Measurements from ENCODE around the gene LAMTOR3. TPM values are rescaled to one million over a fixed set of nuclear protein-coding genes. Genes with fewer than 3 reads are reported as not detected.

LAMTOR3 gene
- polyA plus RNA-seq, 1 donor (not counting 4 experiments of a cell fraction or from before 2014, with no cell fraction given), result 92.2 TPM

- no peak overlapping the region for H3K9ac ChIP-seq (ENCODE audit: control insufficient read depth, extremely low read depth, insufficient read depth, low read length)
- dilution Hi-C loops (cut with MboI; ENCODE audit: extremely low pct_ligation_motif_present, low sequenced_read_pairs), result no loop called here
- TF ChIP-seq, protein P1, sequence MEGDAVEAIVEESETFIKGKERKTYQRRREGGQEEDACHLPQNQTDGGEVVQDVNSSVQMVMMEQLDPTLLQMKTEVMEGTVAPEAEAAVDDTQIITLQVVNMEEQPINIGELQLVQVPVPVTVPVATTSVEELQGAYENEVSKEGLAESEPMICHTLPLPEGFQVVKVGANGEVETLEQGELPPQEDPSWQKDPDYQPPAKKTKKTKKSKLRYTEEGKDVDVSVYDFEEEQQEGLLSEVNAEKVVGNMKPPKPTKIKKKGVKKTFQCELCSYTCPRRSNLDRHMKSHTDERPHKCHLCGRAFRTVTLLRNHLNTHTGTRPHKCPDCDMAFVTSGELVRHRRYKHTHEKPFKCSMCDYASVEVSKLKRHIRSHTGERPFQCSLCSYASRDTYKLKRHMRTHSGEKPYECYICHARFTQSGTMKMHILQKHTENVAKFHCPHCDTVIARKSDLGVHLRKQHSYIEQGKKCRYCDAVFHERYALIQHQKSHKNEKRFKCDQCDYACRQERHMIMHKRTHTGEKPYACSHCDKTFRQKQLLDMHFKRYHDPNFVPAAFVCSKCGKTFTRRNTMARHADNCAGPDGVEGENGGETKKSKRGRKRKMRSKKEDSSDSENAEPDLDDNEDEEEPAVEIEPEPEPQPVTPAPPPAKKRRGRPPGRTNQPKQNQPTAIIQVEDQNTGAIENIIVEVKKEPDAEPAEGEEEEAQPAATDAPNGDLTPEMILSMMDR (optimal IDR thresholded peaks at IDR 0.05 in 1 of 3, IDR thresholded peaks at IDR 0.05 in 1 of 3, conservative IDR thresholded peaks at IDR 0.05 in 1 of 3; ENCODE audit: extremely low read depth in 1 of 3, insufficient read depth in 2 of 3, low read length in 3 of 3), result no peak
- TF ChIP-seq EZH2 (IDR thresholded peaks at IDR 0.05; ENCODE audit: low read length), result no peak
- peaks cover 14 to 15% of the 10 kb centered on the region in 2 experiments for H3K36me3 ChIP-seq (ENCODE audit: control insufficient read depth in 2 of 2, extremely low read depth in 1 of 2, insufficient read depth in 2 of 2, low read length in 2 of 2)
- H3K9me3 ChIP-seq (ENCODE audit: control insufficient read depth, low read depth, low read length), result no peaks in the 10 kb centered on the region
- H4K20me1 ChIP-seq (ENCODE audit: control insufficient read depth, extremely low read depth, insufficient read depth, low read length), result no peaks in the 10 kb centered on the region
- no peak overlapping the region for H3K4me2 ChIP-seq (ENCODE audit: control insufficient read depth, extremely low read depth, insufficient read depth, low read depth, low read length)
- H3K4me3 ChIP-seq (ENCODE audit: control insufficient read depth in 2 of 3, extremely low read depth in 1 of 3, insufficient read depth in 2 of 3, low read depth in 1 of 3, low read length in 3 of 3), result no peak overlapping the region
- FAIRE-seq, result no peak
- no peak overlapping the region for H3K27ac ChIP-seq (ENCODE audit: control insufficient read depth, insufficient read depth, low read length)
- DNase-seq (ENCODE audit: low read depth, low spot score), result no peak
- H3K79me2 ChIP-seq (ENCODE audit: control insufficient read depth, insufficient read depth, low read length), result peaks cover 4% of the 10 kb centered on the region
- H3K9me1 ChIP-seq (ENCODE audit: control insufficient read depth, extremely low read depth, insufficient read depth, low read length), result no peaks in the 10 kb centered on the region
- no peak overlapping the region for H2AFZ ChIP-seq (ENCODE audit: control insufficient read depth, low read length)
- H3K4me1 ChIP-seq (ENCODE audit: control insufficient read depth, extremely low read depth, insufficient read depth, low read length), result peaks cover 4% of the 10 kb centered on the region
- H3K27me3 ChIP-seq (ENCODE audit: control insufficient read depth, extremely low read depth, insufficient read depth, low read length), result no peaks in the 10 kb centered on the region
Measured at GRCh38 chr4:99843413-99843812, 50.8 kb downstream of the LAMTOR3 start.

- dilution Hi-C loops (cut with MboI; ENCODE audit: extremely low pct_ligation_motif_present, low sequenced_read_pairs), result no loop called here
- H4K20me1 ChIP-seq (ENCODE audit: control insufficient read depth, extremely low read depth, insufficient read depth, low read length), result no peaks in the 10 kb centered on the region
- no peak overlapping the region for H3K27ac ChIP-seq (ENCODE audit: control insufficient read depth, insufficient read depth, low read length)
- H3K9ac ChIP-seq (ENCODE audit: control insufficient read depth, extremely low read depth, insufficient read depth, low read length), result no peak overlapping the region
- peaks cover 18 to 22% of the 10 kb centered on the region in 2 experiments for H3K36me3 ChIP-seq (ENCODE audit: control insufficient read depth in 2 of 2, extremely low read depth in 1 of 2, insufficient read depth in 2 of 2, low read length in 2 of 2)
- H3K4me2 ChIP-seq (ENCODE audit: control insufficient read depth, extremely low read depth, insufficient read depth, low read depth, low read length), result no peak overlapping the region
- no peak overlapping the region for H2AFZ ChIP-seq (ENCODE audit: control insufficient read depth, low read length)
- H3K27me3 ChIP-seq (ENCODE audit: control insufficient read depth, extremely low read depth, insufficient read depth, low read length), result no peaks in the 10 kb centered on the region
- peaks cover 4% of the 10 kb centered on the region for H3K4me1 ChIP-seq (ENCODE audit: control insufficient read depth, extremely low read depth, insufficient read depth, low read length)
- DNase-seq (ENCODE audit: low read depth, low spot score) (no peak), FAIRE-seq (no peak)
- TF ChIP-seq EZH2 (IDR thresholded peaks at IDR 0.05; ENCODE audit: low read length), result no peak
- TF ChIP-seq, protein P1 (optimal IDR thresholded peaks at IDR 0.05 in 1 of 3, IDR thresholded peaks at IDR 0.05 in 1 of 3, conservative IDR thresholded peaks at IDR 0.05 in 1 of 3; ENCODE audit: extremely low read depth in 1 of 3, insufficient read depth in 2 of 3, low read length in 3 of 3), result no peak
- no peaks in the 10 kb centered on the region for H3K9me3 ChIP-seq (ENCODE audit: control insufficient read depth, low read depth, low read length)
- H3K79me2 ChIP-seq (ENCODE audit: control insufficient read depth, insufficient read depth, low read length), result peaks cover 10% of the 10 kb centered on the region
- no peak overlapping the region for H3K4me3 ChIP-seq (ENCODE audit: control insufficient read depth in 2 of 3, extremely low read depth in 1 of 3, insufficient read depth in 2 of 3, low read depth in 1 of 3, low read length in 3 of 3)
- no peaks in the 10 kb centered on the region for H3K9me1 ChIP-seq (ENCODE audit: control insufficient read depth, extremely low read depth, insufficient read depth, low read length)
Measured at GRCh38 chr4:99841129-99841528, 53.1 kb downstream of the LAMTOR3 start.

Data from keratinocyte (primary cell).